Measurements from ENCODE around the gene BSPRY.
A peak's percentile ranks its signal among the peaks of the same experiment; 100 is the strongest.

Gene BSPRY

DNA sequence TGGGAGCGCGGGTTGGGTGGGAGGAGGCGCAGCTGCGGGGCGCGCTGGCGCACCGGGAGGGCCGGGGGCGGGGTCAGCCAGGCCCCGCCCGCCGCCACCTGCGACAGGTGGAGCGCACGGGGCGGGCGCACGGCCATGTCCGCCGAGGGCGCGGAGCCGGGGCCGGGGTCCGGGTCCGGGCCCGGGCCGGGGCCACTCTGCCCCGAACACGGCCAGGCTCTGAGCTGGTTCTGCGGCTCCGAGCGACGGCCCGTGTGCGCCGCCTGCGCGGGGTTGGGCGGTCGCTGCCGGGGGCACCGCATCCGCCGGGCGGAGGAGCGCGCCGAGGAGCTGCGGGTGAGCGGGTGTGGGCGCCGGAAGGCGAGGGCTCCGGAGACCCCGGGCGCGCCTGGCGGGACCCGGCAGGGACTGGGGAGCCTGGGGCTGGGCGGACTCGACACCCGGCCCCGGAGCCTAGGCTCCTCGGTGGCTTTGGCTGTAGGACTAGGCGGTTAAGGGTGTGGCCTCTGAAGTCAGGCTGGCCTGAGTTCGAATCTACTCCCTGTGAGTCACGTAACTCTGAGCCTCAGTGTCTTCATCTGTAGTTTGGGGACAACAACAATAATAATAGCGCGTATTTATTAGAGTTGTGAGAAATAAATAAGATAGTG is at the start of gene BSPRY:
Gene BSPRY (plus strand): TSS at position 97 of the 650 bp plus-strand sequence. CDS start 39 bp downstream, at position 136.
- DNase-seq (ENCODE audit: low read depth, low spot score): peak; percentile 43

DNA sequence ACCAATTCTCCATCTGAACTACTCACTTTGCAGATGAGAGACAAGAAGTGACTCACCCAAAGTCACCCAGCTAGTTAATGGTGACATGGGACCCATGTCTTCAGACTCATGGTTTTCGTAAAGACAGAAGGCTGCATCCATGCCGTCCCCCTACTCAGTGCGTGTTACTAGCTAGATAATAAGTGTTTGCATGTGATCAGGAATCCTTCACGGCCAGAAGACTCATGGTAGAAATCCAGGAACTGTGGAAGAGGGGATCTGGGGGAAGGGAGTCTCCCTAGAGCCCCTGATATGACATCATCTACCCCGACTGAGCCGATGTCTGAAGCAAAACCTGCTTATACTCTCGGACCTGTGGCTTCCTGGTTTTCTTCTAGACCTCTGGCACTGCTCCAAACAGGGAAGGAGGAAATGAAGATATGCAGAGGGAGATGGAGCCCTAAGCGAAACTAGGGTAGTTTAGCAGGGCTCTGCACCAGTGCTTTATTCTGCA is 49.5 kb upstream of the BSPRY start:
- DNase-seq (ENCODE audit: low read depth, low spot score): no peak

DNA sequence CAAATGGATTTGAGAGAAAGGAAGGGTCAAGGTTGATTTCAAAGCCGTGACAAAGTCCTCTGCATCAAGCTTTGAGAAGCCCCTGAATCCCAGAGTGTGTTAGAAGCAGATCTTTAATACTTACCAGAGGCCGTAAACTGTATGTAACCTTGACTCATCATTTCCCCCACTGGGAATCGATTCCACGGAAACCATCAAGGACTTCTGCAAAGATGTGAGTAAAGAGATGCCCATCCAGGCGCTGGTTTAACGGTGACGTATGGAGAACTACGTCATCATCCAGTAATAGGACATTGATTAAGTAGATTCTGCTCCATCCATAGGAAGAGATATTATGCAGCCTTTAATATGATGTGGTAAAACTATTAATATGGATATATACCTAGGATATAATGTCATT is 47.8 kb upstream of the BSPRY start:
- no peak for DNase-seq (ENCODE audit: low read depth, low spot score)

DNA sequence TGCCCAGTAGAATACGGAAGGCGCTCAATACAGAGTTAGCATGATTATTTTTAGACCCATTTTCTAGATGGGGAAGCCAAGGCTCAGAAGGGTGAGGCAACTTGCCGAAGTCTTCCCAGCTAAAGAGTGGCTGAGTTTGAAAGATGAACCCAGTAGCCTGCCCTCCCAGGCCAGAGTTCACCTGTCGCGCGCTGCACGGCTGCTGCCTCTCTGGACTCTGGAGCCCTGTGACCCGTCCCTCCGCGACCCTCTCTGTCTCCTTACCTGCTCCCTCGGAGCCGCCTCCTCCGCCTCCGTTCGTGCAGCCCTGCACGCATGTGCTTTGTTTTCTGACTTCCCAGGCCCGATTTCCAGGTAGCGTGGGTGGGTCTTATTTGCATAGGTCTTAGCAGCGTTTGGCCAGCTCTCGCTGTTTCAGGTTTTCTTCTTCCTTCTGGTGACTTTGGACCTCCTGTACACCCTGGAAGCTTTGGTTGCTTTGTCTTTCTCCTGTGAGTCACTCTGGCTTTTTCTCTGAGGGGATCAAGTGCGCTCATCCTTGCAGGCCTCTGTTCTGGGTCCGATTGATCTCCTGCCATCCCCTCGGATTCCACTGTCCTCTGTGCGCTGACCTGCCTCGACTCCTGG is 46.4 kb upstream of the BSPRY start, which contains the start of gene RNF183:
Gene RNF183 (minus strand): TSS at position 585 of the 627 bp plus-strand sequence. CDS start 5,192 bp downstream, outside the sequence.
- DNase-seq (ENCODE audit: low read depth, low spot score): peak; percentile 30

DNA sequence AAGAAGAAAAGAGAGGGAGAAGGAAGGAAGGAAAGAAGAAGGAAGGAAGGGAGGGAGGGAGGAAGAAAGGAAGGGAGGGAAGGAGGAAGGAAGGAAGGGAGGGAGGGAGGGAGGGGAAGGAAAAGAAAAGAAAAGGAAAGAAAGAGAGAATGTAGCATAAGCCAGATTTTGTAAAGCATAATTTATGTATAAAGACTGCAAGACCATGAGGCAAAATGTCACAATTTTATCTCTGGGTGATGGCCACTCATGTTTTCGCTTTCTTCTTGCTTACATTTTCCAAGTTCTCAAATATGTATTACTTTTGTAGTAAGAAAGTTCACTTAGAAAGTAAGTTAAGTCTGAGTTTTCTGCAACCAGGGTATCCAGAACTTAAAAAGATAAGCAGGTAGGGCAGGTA is 42.8 kb upstream of the BSPRY start:
- no peak for DNase-seq (ENCODE audit: low read depth, low spot score)

DNA sequence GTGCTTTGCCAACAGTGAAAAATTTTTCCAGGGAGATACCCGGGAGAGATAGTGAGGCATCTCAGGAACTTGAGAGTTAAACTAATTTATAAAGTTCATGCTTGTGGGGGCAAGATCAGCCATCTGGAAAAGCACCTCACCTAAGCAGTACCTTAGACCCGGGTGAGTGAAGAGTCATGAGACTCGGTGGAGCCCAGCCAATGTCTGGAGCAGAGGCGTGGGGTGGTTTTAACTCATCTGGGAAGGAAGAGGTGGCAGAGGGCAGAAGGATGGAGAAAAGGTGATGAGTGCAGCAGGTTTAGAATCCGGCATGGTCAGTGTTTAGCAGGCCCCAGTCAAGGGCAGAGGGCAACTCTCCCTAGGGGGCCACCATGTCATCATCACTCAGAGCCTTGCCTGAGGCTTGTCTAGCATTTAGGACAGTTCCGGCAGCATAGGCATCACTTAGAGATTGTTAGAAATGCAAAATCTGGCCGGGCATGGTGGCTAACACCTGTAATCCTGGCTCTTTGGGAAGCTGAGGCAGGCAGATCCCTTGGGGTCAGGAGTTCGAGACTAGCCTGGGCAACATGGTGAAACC is 41.9 kb upstream of the BSPRY start:
- peak; percentile 60 for DNase-seq (ENCODE audit: low read depth, low spot score)

DNA sequence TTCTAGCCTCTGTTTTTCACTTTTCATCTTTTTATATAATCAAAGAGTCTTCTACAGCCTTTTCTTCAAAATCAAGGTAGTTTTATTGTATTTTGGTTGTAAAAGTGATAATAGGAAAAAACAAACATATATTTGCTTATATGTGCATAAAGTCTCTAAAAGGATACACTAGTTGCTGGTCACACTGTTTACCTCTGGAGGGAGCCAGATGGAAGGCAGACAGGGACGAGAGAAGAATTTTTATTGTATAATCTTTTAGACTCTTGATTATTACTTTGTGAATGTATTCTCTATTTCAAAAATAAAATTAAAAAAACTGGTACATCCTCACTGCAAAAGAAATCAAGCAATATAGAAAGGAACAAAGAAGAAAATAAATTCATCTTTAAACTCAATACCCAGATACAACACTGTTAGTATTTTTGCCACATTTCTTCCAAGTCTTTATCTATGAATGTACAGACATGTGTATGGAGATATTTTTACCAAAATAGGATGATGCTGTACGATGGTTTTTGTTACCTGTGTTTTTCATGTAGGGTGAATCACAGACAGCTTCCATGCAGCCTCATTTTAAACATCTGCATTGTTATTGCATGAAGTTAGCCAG is 40.0 kb upstream of the BSPRY start:
- no peak for DNase-seq (ENCODE audit: low read depth, low spot score)

DNA sequence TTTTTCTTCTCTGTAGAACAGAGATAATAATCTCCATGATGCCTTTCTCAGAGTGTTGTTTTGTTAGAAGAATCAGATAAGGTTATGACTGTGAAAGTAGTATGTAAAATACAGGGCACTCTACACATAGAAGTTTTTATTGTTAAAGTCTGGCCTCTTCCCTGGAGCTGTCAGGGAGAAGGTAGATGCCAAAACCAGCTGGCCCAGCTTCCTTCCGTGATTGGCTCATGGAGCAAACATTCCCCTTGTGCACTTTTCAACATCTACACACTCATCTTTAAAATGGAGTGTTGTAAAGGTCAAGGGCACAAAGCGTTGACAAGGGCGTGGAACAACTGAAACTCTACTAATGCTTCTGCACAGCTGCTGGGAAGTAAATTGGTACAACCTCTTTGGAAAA is 38.8 kb upstream of the BSPRY start:
- DNase-seq (ENCODE audit: low read depth, low spot score): no peak

DNA sequence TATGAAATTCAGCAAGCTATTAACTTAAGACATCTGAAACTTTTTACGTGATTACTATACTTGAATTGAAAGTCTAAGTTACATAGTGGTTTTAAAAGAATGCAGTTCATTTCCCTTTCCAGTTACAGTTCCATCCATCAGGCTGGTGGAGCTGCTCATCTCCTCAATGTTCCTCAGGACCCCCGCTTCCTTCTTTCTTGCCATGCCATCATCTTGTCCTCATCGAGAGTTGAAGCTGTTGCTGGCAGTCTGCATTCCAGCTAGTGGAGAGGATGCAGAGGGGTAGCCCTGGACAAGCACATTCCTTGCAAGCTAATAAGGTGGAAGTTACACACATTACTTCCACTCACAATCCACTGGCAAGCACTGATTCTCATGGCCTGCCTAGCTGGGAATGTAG is 37.4 kb upstream of the BSPRY start:
- no peak for DNase-seq (ENCODE audit: low read depth, low spot score)

DNA sequence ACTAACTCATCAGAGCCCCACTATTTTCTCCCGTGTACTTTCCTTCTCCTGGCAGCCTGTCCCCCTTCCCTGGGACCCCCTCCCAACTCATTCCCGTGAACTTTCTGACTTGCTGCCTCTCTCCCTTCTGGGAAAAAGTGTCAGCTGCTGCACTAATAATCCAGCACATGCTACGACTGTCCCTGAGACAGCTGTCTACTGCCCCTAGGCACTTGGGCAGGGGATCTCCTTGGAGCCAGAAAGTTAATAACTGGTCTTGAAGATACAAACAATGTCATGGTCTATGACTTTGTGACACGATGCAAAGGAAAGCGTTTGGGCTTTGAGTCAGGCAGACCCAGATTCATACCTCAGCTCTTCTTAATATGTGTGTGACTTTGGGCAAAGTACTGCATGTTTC is 36.1 kb upstream of the BSPRY start:
- DNase-seq (ENCODE audit: low read depth, low spot score): no peak

DNA sequence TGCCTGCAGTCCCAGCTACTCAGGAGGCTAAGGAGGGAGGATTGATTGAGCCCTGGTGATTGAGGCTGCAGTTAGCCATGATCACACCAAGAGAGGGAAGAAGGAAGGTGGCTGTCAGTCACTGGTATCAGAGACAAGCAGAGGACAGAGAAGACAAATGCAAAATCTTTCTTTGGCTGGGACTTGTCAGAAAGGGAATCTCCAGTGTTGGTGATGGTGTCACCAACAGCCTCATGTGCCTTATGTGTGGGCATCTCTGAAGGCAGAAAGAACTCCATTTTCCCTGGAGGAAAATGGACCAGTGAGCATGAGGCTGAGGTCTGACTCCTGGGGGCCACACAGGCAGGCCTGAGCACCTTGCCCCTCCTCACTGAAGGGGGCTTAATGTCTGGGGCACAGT is 34.1 kb upstream of the BSPRY start:
- DNase-seq (ENCODE audit: low read depth, low spot score): no peak

DNA sequence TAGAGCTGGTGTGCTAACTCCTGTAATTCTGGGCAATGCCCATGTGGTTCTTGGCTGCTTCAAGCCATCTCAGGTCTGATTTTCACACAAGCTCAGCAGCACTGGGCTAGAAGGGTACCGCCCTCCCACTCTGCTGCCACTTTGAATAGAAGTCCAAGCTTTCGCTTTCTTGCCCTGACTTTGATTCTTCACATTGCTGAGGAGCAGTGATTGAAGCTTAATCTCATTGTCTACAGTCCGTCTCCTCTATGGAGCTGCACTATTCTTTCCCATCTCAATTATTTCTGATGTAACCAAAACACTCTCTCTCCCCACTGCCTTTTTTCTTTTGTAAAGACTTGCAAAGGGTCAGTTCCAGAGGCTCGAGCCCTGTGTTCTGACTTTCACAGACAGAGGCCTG is 33.3 kb upstream of the BSPRY start:
- no peak for DNase-seq (ENCODE audit: low read depth, low spot score)

DNA sequence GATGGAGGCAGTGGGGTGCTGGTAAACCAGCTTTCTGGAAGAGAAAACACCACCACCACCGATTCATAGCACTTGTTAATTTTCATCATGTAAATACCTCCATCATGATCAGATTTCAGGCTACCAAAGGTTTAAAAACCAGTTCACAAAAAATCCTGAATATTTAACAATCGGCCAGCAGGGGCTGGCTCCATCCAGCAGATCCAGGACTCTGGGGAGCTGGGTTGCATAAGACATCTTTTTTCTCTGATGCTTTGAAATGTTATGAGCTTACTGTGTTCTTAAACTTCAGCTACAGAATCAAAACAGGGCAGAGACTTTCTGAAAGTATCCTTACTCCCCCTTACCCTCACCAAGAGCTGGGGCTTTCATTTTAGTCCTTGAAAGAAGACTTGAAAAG is 31.6 kb upstream of the BSPRY start:
- DNase-seq (ENCODE audit: low read depth, low spot score): no peak

DNA sequence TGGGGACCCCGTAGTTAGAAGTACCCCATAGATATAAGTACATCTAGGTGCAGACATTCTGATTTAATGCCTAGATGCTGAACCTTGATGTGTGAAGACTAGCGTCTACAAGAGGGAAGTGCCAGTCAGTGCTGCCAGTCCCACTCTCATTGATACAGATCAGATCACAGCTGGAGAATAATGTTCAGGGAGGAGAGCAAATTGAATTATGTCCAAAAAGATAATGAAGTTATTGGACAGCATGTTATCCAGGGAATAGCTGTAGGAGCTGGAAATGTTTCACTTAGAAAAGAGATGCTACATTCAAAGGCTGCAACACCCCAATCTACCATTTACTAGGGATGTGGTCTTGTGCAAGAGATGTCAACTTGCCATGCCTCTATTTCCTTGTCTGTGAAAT is 30.3 kb upstream of the BSPRY start:
- DNase-seq (ENCODE audit: low read depth, low spot score): no peak

DNA sequence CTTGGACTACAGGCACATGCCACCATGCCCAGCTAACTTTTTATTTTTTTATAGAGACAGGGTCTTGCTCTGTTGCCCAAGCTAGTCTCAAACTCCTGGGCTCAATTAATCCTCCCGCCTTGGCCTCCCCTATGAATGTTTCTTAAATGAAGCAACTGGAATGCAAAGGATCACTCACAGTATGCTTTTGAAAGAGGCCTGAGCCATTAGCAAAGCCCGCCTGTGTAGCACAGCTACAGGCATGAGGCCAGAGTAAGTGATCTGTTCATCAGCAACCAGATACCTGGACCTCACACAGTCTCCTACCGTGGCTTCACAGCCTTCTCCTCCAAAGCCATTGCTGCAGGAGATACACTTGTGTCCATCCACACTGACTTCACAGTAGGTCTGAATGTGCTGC is 29.3 kb upstream of the BSPRY start:
- no peak for DNase-seq (ENCODE audit: low read depth, low spot score)

DNA sequence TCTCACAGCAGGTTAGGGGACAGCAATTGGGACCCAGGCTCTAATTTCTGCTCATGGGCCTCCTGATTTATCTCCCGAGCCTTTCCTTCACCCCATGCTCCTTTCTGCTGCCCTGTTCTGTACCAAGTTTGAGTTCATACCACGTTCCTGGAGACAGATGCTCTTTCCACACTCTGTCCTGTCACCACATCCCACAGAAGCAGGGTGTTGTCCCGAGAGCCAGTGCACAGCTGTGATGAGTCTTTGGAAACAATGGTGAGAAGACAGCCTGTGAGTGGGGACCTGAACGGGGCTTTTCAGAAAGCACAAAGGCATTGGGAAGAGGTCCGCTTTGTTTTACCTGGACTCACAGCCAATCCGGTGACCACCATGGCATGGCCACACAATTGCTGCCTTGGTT is 26.7 kb upstream of the BSPRY start:
- DNase-seq (ENCODE audit: low read depth, low spot score): no peak

DNA sequence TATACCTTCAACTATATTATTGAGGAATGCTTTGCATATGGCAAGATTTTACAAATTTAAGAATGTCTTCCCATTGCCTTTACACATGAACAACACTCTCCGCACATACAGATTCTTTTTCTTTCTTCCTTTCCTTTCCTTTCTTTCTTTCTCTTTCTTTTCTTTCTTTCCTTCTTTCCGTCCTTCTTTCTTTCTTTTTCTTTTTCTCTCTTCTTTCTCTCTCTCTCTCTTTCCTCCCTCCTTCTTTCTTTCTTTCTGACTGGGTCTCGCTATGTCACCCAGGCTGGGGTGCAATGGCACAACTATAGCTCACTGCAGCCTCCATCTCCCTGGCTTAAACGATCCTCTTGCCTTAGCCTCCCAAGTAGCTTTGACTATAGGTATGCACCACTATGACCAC is 23.1 kb upstream of the BSPRY start:
- no peak for DNase-seq (ENCODE audit: low read depth, low spot score)

DNA sequence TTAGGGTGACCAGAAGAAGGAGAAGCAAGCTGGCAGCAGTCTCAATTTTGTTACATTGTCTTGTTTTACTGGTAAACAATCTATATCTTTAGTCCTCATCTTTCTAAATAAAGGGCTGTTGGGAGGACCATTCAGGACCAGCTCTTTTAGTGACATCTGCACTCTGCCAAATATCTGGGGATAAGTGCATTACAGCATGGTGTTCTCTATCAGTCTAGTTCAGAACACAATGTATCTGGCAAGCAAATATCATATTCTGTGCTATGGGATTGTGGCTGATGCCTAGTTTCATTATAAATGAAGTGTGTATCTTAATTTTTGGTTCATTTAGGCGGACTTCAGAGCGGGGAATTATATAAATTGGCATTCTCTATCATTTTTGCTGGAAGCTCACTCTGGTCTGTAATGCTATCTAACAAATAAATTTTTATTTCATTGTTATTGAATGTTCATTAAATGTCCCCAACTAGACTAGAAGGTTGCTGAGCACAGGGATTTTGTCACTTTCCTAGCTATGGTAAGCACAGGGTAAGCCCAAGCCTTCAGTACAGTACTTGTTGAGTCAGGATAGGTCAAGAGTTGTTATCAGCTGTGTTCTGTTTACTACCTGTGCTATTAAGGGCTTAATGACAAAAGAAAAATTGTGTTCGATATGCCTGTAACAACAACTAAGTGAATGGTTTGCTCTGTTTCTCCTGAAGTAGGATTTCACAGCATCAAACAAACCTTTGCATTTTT is 21.1 kb upstream of the BSPRY start:
- no peak for DNase-seq (ENCODE audit: low read depth, low spot score)

DNA sequence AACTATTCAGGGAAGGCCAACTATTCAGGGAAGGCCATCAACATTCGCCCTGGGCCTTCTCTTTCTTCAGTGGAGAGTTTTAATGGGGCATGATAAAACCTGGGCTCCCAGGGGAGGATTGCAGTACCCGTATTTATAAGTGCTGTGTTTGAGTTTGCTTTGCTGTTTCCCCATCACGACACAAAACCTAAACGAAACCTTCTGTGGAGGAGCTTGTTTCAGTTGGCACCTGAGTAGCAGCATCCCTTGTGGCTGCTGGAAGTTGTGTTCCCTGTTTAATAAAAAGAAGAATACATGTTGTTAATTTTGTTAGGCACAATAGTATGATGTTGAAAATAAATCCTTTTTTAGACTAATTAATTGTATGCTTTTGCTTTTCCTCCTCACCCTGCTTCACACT is 17.6 kb upstream of the BSPRY start:
- no peak for DNase-seq (ENCODE audit: low read depth, low spot score)

DNA sequence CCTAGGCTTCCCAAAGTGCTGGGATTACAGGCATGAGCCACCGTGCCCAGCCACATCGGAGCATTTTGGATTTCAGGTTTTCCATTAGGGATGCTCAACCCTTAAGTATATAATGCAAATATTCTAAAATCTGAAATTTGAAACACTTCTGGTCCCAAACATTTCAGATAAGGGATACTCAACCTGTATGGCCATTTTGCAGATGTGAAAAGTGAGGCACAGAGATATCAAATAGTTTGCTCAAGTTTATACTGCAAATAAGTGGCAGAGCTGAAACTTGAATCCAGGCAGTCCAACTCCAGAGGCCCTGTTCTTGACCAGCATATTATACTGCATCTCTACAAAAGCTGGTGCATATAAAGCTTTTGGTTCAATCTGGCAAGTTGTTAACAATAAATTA is 11.6 kb upstream of the BSPRY start:
- DNase-seq (ENCODE audit: low read depth, low spot score): no peak

DNA sequence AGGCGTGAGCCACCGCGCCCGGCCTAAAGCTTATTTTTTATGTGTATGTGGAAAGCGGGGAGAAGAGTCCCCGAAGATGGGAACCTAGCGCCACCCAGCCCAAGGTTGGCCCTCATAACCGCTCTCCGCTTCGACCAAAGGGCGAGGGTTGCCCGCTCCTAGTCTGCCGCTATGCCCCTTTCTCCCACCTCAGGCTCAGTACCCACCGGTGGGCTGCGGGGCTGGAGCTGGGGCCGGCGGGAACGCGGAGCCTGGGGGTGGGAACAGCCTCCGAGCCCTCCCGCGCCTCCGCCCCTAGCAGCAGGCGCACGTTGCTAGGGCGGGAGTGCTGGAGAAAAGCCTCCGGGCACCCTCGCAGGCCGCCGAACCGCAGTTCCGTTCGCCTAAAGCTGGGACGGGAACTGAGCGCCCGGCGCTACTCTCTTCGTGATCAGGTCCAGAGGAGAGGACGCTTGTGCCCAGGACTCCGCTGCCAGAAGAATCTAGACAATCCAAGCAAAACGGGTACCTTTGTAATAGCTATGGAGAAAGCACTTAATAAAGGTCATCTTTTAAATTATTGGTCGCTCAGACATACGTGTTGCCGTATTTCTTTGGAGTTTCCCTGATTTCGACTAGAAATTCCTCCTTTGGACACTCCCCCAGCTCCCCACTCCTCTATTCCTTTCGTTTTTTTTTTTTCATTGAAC is 9.2 kb upstream of the BSPRY start, which contains the start of gene WDR31:
Gene WDR31 (minus strand): TSS at position 265 of the 689 bp plus-strand sequence. CDS start 8,253 bp downstream, outside the sequence.
- peak; percentile 92 for DNase-seq (ENCODE audit: low read depth, low spot score)
